RWPE2 (cell line): ENCODE measurements around the gene ST3GAL5.
"Not testable (repeated sequence)": the region's sequence is repeated elsewhere in the genome, so short reads cannot be mapped to it uniquely, and the experiment has no call there.

Source experiments
- ATAC-seq: fragments of 200-7000 bp; cut with Tn5 transposase; 3 replicates; pipeline ENCODE4 v1.9.1; 2021; ENCODE audit warnings: low read depth
- DNase-seq: peaks from one replicate; pipeline ENCODE4 v3.0.0-alpha.2; 2020; ENCODE audit warnings: low spot score
- H3K27ac ChIP-seq: fragments of 450-650 bp; 2 replicates; pipeline ENCODE4 v1.5.1; 2017; ENCODE audit warnings: mild to moderate bottlenecking; ENCODE audit not compliant: poor library complexity, severe bottlenecking
- H3K27me3 ChIP-seq: fragments of 250-450 bp; sonication (Bioruptor Pico); 2 replicates; pipeline ENCODE4 v1.5.1; 2021; ENCODE audit warnings: mild to moderate bottlenecking, moderate library complexity; ENCODE audit not compliant: insufficient read depth, poor library complexity, severe bottlenecking
- H3K36me3 ChIP-seq: fragments of 250-450 bp; sonication (Bioruptor Pico); 2 replicates; pipeline ENCODE4 v1.5.1; 2020; ENCODE audit warnings: low read depth, mild to moderate bottlenecking, moderate library complexity
- H3K4me1 ChIP-seq: fragments of 250-450 bp; sonication (Bioruptor Pico); 2 replicates; pipeline ENCODE4 v1.5.1; 2021; ENCODE audit warnings: mild to moderate bottlenecking, moderate library complexity; ENCODE audit not compliant: insufficient read depth, poor library complexity, severe bottlenecking
- H3K4me3 ChIP-seq: fragments of 250-450 bp; sonication (Bioruptor Pico); 2 replicates; pipeline ENCODE4 v1.5.1; 2021; ENCODE audit warnings: mild to moderate bottlenecking, moderate library complexity; ENCODE audit not compliant: severe bottlenecking
- H3K9me3 ChIP-seq: fragments of 250-450 bp; sonication (Bioruptor Pico); 2 replicates; pipeline ENCODE4 v1.5.1; 2021; ENCODE audit warnings: mild to moderate bottlenecking, moderate library complexity; ENCODE audit not compliant: severe bottlenecking
- CTCF ChIP-seq: fragments of 450-650 bp; IDR thresholded peaks from one replicate; pipeline ENCODE4 v1.5.1; 2017; ENCODE audit warnings: mild to moderate bottlenecking, moderate library complexity; ENCODE audit not compliant: poor library complexity, severe bottlenecking

ST3GAL5 gene

GRCh38 chr2:85830645-85831044 lies 58.1 kb downstream of the ST3GAL5 start:
- Histone ChIP-seq H3K9me3 (no peaks in the 10 kb centered on the region), H3K27me3 (no peaks in the 10 kb centered on the region), H3K4me1 (no peaks in the 10 kb centered on the region), H3K27ac (no peak overlapping the region), H3K36me3 (no peaks in the 10 kb centered on the region), H3K4me3 (no peak overlapping the region)
- ATAC-seq (no peak), DNase-seq (no peak)
- peak; percentile 18 for TF ChIP-seq CTCF

- H3K27me3 ChIP-seq, H3K4me1 ChIP-seq, ATAC-seq, H3K27ac ChIP-seq, H3K9me3 ChIP-seq, DNase-seq, H3K4me3 ChIP-seq, H3K36me3 ChIP-seq: not testable (repeated sequence)
These were observed 59.4 kb downstream of the ST3GAL5 start for GRCh38 chr2:85829394-85829793.

GRCh38 chr2:85828725-85829124 lies 60.1 kb downstream of the ST3GAL5 start:
- Histone ChIP-seq H3K27ac (no peak overlapping the region), H3K27me3 (no peaks in the 10 kb centered on the region), H3K9me3 (no peaks in the 10 kb centered on the region), H3K4me3 (no peak overlapping the region), H3K4me1 (no peaks in the 10 kb centered on the region), H3K36me3 (no peaks in the 10 kb centered on the region)
- ATAC-seq: no peak
- no peak for DNase-seq
- TF ChIP-seq CTCF: no peak

GRCh38 chr2:85827879-85828569 lies 60.8 kb downstream of the ST3GAL5 start:
- TF ChIP-seq CTCF: no peak
- Histone ChIP-seq H3K36me3 (no peaks in the 10 kb centered on the region), H3K27ac (no peak overlapping the region), H3K27me3 (no peaks in the 10 kb centered on the region), H3K4me3 (no peak overlapping the region), H3K4me1 (no peaks in the 10 kb centered on the region), H3K9me3 (no peaks in the 10 kb centered on the region)
- DNase-seq (no peak), ATAC-seq (no peak)

GRCh38 chr2:85826990-85827878 lies 61.6 kb downstream of the ST3GAL5 start:
- DNase-seq (no peak), ATAC-seq (peak; percentile 96)
- Histone ChIP-seq H3K9me3 (no peaks in the 10 kb centered on the region), H3K36me3 (no peaks in the 10 kb centered on the region), H3K27ac (no peak overlapping the region), H3K4me3 (no peak overlapping the region), H3K27me3 (no peaks in the 10 kb centered on the region), H3K4me1 (no peaks in the 10 kb centered on the region)
- TF ChIP-seq CTCF: peak; percentile 89
